H9 (cell line): ENCODE data around the gene GALNT2. TPM values are rescaled to one million over a fixed set of nuclear protein-coding genes. Genes with fewer than 3 reads are reported as not detected.

Experiments used
- DNase-seq: peaks from one replicate; pipeline ENCODE4 v3.0.0-alpha.2; 2017
- H2AFZ ChIP-seq: one replicate; pipeline ENCODE4 v1.6.1; 2013; ENCODE audit warnings: mild to moderate bottlenecking, low read length, control low read depth, moderate library complexity
- H2AK5ac ChIP-seq: 2 replicates; pipeline ENCODE4 v1.6.1; 2013; ENCODE audit warnings: low read length, control low read depth, mixed read lengths; ENCODE audit not compliant: insufficient read length
- H2BK120ac ChIP-seq: one replicate; pipeline ENCODE4 v1.6.1; 2013; ENCODE audit warnings: low read depth, mild to moderate bottlenecking, low read length, control low read depth, inconsistent platforms; ENCODE audit not compliant: poor library complexity, severe bottlenecking
- H2BK12ac ChIP-seq: 2 replicates; pipeline ENCODE4 v1.6.1; 2013; ENCODE audit warnings: low read length, control low read depth, mixed read lengths, low read depth; ENCODE audit not compliant: insufficient read length
- H2BK15ac ChIP-seq: 2 replicates; pipeline ENCODE4 v1.6.1; 2013; ENCODE audit warnings: low read depth, low read length, control low read depth
- H2BK20ac ChIP-seq: one replicate; pipeline ENCODE4 v1.6.1; 2013; ENCODE audit warnings: low read depth, mild to moderate bottlenecking, low read length, control low read depth, inconsistent platforms; ENCODE audit not compliant: poor library complexity, severe bottlenecking
- H2BK5ac ChIP-seq: 2 replicates; pipeline ENCODE4 v1.6.1; 2013; ENCODE audit warnings: low read length, control low read depth, mixed read lengths; ENCODE audit not compliant: insufficient read length
- H3K14ac ChIP-seq: 2 replicates; pipeline ENCODE4 v1.6.1; 2013; ENCODE audit warnings: low read length, control low read depth; ENCODE audit not compliant: insufficient read depth
- H3K18ac ChIP-seq: 2 replicates; pipeline ENCODE4 v1.6.1; 2013; ENCODE audit warnings: low read depth, mild to moderate bottlenecking, mixed read lengths, low read length, control low read depth; ENCODE audit not compliant: insufficient read length
- H3K23ac ChIP-seq: 2 replicates; pipeline ENCODE4 v1.6.1; 2013; ENCODE audit warnings: low read length, control low read depth, mixed read lengths, low read depth; ENCODE audit not compliant: insufficient read length
- H3K23me2 ChIP-seq: 2 replicates; pipeline ENCODE4 v1.6.1; 2013; ENCODE audit warnings: low read depth, mild to moderate bottlenecking, mixed read lengths, low read length, control low read depth; ENCODE audit not compliant: insufficient read length, poor library complexity, severe bottlenecking
- H3K27ac ChIP-seq: 2 replicates; pipeline ENCODE4 v1.5.1; 2013; ENCODE audit warnings: low read length, control low read depth, mixed read lengths, low read depth; ENCODE audit not compliant: insufficient read length
- H3K27me3 ChIP-seq: 2 replicates; pipeline ENCODE4 v1.6.1; 2013; ENCODE audit warnings: low read length, control low read depth, inconsistent platforms; ENCODE audit not compliant: insufficient read depth
- H3K4ac ChIP-seq: 2 replicates; pipeline ENCODE4 v1.6.1; 2013; ENCODE audit warnings: low read depth, mild to moderate bottlenecking, control low read depth, inconsistent platforms, low read length, moderate library complexity
- H3K4me1 ChIP-seq: 2 replicates; pipeline ENCODE4 v1.6.1; 2013; ENCODE audit warnings: low read length, control low read depth, inconsistent platforms; ENCODE audit not compliant: insufficient read depth
- H3K4me2 ChIP-seq: 2 replicates; pipeline ENCODE4 v1.6.1; 2013; ENCODE audit warnings: low read length, control low read depth, mixed read lengths; ENCODE audit not compliant: insufficient read length, insufficient read depth
- H3K56ac ChIP-seq: 2 replicates; pipeline ENCODE4 v1.6.1; 2013; ENCODE audit warnings: low read depth, mild to moderate bottlenecking, mixed read lengths, low read length, control low read depth; ENCODE audit not compliant: insufficient read length
- H3K79me1 ChIP-seq: 2 replicates; pipeline ENCODE4 v1.6.1; 2013; ENCODE audit warnings: low read depth, mild to moderate bottlenecking, moderate library complexity, low read length, control low read depth, inconsistent platforms; ENCODE audit not compliant: insufficient read depth, poor library complexity, severe bottlenecking
- H3K79me2 ChIP-seq: 2 replicates; pipeline ENCODE4 v1.6.1; 2013; ENCODE audit warnings: low read length, control low read depth, inconsistent platforms; ENCODE audit not compliant: insufficient read depth
- H3K9ac ChIP-seq: 2 replicates; pipeline ENCODE4 v1.6.1; 2013; ENCODE audit warnings: low read length, control low read depth, mixed read lengths; ENCODE audit not compliant: insufficient read length; ENCODE audit errors: extremely low read depth
- H3K9me3 ChIP-seq: one replicate; pipeline ENCODE4 v1.6.1; 2013; ENCODE audit warnings: low read depth, low read length, inconsistent platforms; ENCODE audit not compliant: control insufficient read depth
- H3T11ph ChIP-seq: one replicate; pipeline ENCODE4 v1.6.1; 2013; ENCODE audit warnings: mild to moderate bottlenecking, low read length, control low read depth, inconsistent platforms
- H4K20me1 ChIP-seq: one replicate; pipeline ENCODE4 v1.6.1; 2013; ENCODE audit not compliant: control insufficient read depth, insufficient read length, insufficient read depth
- H4K5ac ChIP-seq: 2 replicates; pipeline ENCODE4 v1.6.1; 2013; ENCODE audit warnings: low read depth, mild to moderate bottlenecking, mixed read lengths, low read length, control low read depth; ENCODE audit not compliant: insufficient read length
- H4K8ac ChIP-seq: replicated peaks from 2 replicates; pipeline ENCODE4 v1.6.1; 2013; ENCODE audit warnings: low read length, control low read depth, mixed read lengths, low read depth; ENCODE audit not compliant: insufficient read length
- H4K91ac ChIP-seq: 2 replicates; pipeline ENCODE4 v1.6.1; 2013; ENCODE audit warnings: low read depth, mild to moderate bottlenecking, moderate library complexity, mixed read lengths, low read length, control low read depth; ENCODE audit not compliant: insufficient read length
- H3K27ac Mint-ChIP-seq, 3 experiments: 2 replicates in 2 of 3; 3 replicates in 1 of 3; pipeline ENCODE4 v1.8.0; 2020 to 2021; ENCODE audit warnings: mixed read lengths in 3 of 3, mild to moderate bottlenecking in 1 of 3, moderate library complexity in 1 of 3
- H3K27me3 Mint-ChIP-seq: 2 replicates; pipeline ENCODE4 v1.8.0; 2021; ENCODE audit warnings: low read depth, mild to moderate bottlenecking, moderate library complexity, mixed read lengths
- H3K36me3 Mint-ChIP-seq, 3 experiments: 2 replicates in 2 of 3; 3 replicates in 1 of 3; pipeline ENCODE4 v1.8.0; 2020 to 2021; ENCODE audit warnings: low read depth in 3 of 3, mixed read lengths in 3 of 3; ENCODE audit not compliant: insufficient read depth in 1 of 3
- H3K4me1 Mint-ChIP-seq, 2 experiments: 2 replicates each; pipeline ENCODE4 v1.8.0; 2020; ENCODE audit warnings: mixed read lengths in 2 of 2
- H3K4me3 Mint-ChIP-seq, 2 experiments: 2 replicates in 1 of 2; 3 replicates in 1 of 2; pipeline ENCODE4 v1.8.0; 2020 to 2021; ENCODE audit warnings: mild to moderate bottlenecking in 2 of 2, mixed read lengths in 2 of 2, moderate library complexity in 1 of 2
- H3K9me3 Mint-ChIP-seq, 2 experiments: 2 replicates in 1 of 2; 3 replicates in 1 of 2; pipeline ENCODE4 v1.8.0; 2020; ENCODE audit warnings: mild to moderate bottlenecking in 2 of 2, mixed read lengths in 2 of 2, moderate library complexity in 1 of 2
- WGBS: extraction: QIAGEN DNeasy Blood & Tissue Kit; methylation state at CpG from one replicate; pipeline ENCODE4 v1.1.7; 2013; ENCODE audit warnings: missing lambda C conversion rate, low lambda C conversion rate, mixed read lengths; ENCODE audit not compliant: insufficient read length; ENCODE audit errors: extremely low coverage; 5-methylcytosine and 5-hydroxymethylcytosine counted together
- total RNA-seq: library from RNA; stranded (reverse); gene quantifications from 2 replicates; pipeline ENCODE4 v1.2.1, GENCODE V29; 2021
- TF ChIP-seq, protein P1 (sequence below): fragments of 200-600 bp; sonication (generic); conservative IDR thresholded peaks from 3 replicates; pipeline ENCODE4 v1.8.0; 2021; ENCODE audit warnings: antibody characterized with exemption, mild to moderate bottlenecking

Gene GALNT2
- total RNA-seq, 1 experiment from 2014 or later = 57.6 TPM

DNA sequence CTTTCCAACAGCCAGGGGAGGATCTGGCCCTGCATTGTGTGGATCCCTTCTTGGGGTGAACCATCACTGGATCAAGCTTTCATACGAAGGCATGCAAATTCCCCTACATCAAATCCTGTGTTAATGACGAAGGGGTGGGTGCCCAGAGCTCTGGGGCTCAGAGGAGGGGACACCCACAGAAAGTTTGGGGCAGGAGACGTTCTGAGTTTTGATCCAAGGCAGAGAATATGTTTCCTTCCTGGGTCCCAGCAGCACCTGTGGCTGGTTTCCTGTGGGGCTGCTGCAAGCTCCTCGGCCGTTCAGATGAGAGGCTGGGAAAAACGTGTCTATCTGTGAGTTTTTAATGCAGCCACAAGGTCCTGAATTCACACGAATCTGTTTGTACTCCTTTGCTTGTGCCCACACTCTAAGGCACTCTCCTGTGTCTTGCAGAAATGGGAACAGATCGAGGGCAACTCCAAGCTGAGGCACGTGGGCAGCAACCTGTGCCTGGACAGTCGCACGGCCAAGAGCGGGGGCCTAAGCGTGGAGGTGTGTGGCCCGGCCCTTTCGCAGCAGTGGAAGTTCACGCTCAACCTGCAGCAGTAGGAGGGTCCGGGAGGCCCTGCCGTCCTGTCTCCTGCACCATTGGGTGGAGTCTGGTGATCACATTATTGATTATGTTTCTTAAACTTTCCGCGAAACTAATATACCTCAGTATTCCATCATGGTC is 212.0 kb downstream of the GALNT2 start:
- no peak overlapping the region for H3K18ac ChIP-seq
- H3K36me3 Mint-ChIP-seq = peaks cover 10 to 17% (median 15%) of the 10 kb centered on the region in 3 experiments; a peak in 6 of 7 replicates
- WGBS = no CpG with 5 or more reads among the region's 20 CpGs
- TF ChIP-seq, protein P1, sequence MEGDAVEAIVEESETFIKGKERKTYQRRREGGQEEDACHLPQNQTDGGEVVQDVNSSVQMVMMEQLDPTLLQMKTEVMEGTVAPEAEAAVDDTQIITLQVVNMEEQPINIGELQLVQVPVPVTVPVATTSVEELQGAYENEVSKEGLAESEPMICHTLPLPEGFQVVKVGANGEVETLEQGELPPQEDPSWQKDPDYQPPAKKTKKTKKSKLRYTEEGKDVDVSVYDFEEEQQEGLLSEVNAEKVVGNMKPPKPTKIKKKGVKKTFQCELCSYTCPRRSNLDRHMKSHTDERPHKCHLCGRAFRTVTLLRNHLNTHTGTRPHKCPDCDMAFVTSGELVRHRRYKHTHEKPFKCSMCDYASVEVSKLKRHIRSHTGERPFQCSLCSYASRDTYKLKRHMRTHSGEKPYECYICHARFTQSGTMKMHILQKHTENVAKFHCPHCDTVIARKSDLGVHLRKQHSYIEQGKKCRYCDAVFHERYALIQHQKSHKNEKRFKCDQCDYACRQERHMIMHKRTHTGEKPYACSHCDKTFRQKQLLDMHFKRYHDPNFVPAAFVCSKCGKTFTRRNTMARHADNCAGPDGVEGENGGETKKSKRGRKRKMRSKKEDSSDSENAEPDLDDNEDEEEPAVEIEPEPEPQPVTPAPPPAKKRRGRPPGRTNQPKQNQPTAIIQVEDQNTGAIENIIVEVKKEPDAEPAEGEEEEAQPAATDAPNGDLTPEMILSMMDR = no peak
- DNase-seq = no peak
- no peak overlapping the region for H2BK20ac ChIP-seq
- H3K79me2 ChIP-seq = no peaks in the 10 kb centered on the region
- no peak overlapping the region for H3K9ac ChIP-seq
- no peak overlapping the region for H4K5ac ChIP-seq
- no peaks in the 10 kb centered on the region for H3K27me3 Mint-ChIP-seq
- H2BK12ac ChIP-seq = peak overlapping the region; percentile 15
- no peak overlapping the region for H2BK5ac ChIP-seq
- no peaks in the 10 kb centered on the region for H4K20me1 ChIP-seq
- H3T11ph ChIP-seq = no peak overlapping the region
- no peaks in the 10 kb centered on the region for H3K27me3 ChIP-seq
- no peak overlapping the region for H4K8ac ChIP-seq
- H3K4me1 ChIP-seq = peaks cover 4% of the 10 kb centered on the region; the same call in 1 of the 2 replicates
- H2AFZ ChIP-seq = no peak overlapping the region
- no peak overlapping the region for H2BK120ac ChIP-seq
- no peaks in the 10 kb centered on the region for H3K79me1 ChIP-seq
- no peak overlapping the region for H3K56ac ChIP-seq
- H3K4ac ChIP-seq = no peak overlapping the region
- no peaks in the 10 kb centered on the region for H3K9me3 ChIP-seq
- no peak overlapping the region for H3K4me3 Mint-ChIP-seq
- no peak overlapping the region for H3K27ac ChIP-seq
- no peaks in the 10 kb centered on the region for H3K9me3 Mint-ChIP-seq
- H3K23ac ChIP-seq = no peak overlapping the region
- no peaks in the 10 kb centered on the region for H3K23me2 ChIP-seq
- peaks cover 29 to 33% of the 10 kb centered on the region in 2 experiments for H3K4me1 Mint-ChIP-seq
- H3K27ac Mint-ChIP-seq = peak overlapping the region; percentile 36 to 81 (median 68); a peak in 5 of 7 replicates
- H2BK15ac ChIP-seq = no peak overlapping the region
- no peak overlapping the region for H2AK5ac ChIP-seq
- H4K91ac ChIP-seq = no peak overlapping the region
- H3K4me2 ChIP-seq = no peak overlapping the region
- no peak overlapping the region; the same call in 1 of the 2 replicates for H3K14ac ChIP-seq
